Activated CD8-positive, alpha-beta T cell treated with anti-CD3 and anti-CD28 coated beads for 36 hours (primary cell): ENCODE measurements around the gene MRTFA. TPM values are rescaled to one million over a fixed set of nuclear protein-coding genes. Genes with fewer than 3 reads are reported as not detected.
"Not testable (repeated sequence)": the region's sequence is repeated elsewhere in the genome, so short reads cannot be mapped to it uniquely, and the experiment has no call there.

Experiments used
- ATAC-seq: fragments of 200-7000 bp; cut with Tn5 transposase; one replicate; pipeline ENCODE4 v1.10.0; 2021; ENCODE audit warnings: mild to moderate bottlenecking, moderate library complexity
- CTCF ChIA-PET: fragments of 350-600 bp; sonication (Branson Sonifier 250); formaldehyde crosslinking; loops from one replicate; lab custom pipeline; 2021; ENCODE audit warnings: antibody characterized with exemption; lab: Charles Lee
- POLR2A ChIA-PET: fragments of 350-600 bp; sonication (Branson Sonifier 250); formaldehyde crosslinking; loops from one replicate; lab custom pipeline; 2021; ENCODE audit warnings: antibody characterized with exemption; lab: Charles Lee
- DNase-seq: peaks from one replicate; pipeline ENCODE4 v3.0.0-alpha.2; 2020
- H3K27ac Mint-ChIP-seq: one replicate; pipeline ENCODE4 v1.8.0; 2021; ENCODE audit warnings: mild to moderate bottlenecking, mixed read lengths
- H3K27me3 Mint-ChIP-seq: one replicate; pipeline ENCODE4 v1.8.0; 2021; ENCODE audit warnings: mixed read lengths
- H3K36me3 Mint-ChIP-seq: one replicate; pipeline ENCODE4 v1.8.0; 2021; ENCODE audit warnings: low read depth, mixed read lengths
- H3K4me1 Mint-ChIP-seq: one replicate; pipeline ENCODE4 v1.8.0; 2021; ENCODE audit warnings: low read depth, mixed read lengths
- H3K4me3 Mint-ChIP-seq: one replicate; pipeline ENCODE4 v1.8.0; 2021; ENCODE audit warnings: mild to moderate bottlenecking, moderate library complexity, mixed read lengths
- H3K9me3 Mint-ChIP-seq: one replicate; pipeline ENCODE4 v1.8.0; 2021; ENCODE audit warnings: mixed read lengths
- CTCF ChIP-seq: fragments of 200-600 bp; IDR thresholded peaks from one replicate; pipeline ENCODE4 v1.8.0; 2022; ENCODE audit warnings: antibody characterized with exemption, mild to moderate bottlenecking
- intact Hi-C: fragments of 100-400 bp; cut with micrococcal nuclease; formaldehyde crosslinking; loops from one replicate; pipeline ENCODE4 v1.10.0; 2022
- total RNA-seq, 2 experiments: library from RNA; stranded (reverse); gene quantifications; one replicate each; pipeline ENCODE4 v1.2.3, GENCODE V29; 2021

Gene MRTFA
- total RNA-seq, 2 experiments from 2014 or later, result 37.4 to 40.0 TPM

GRCh38 chr22:40676644-40677043 lies 40.1 kb upstream of the MRTFA start:
- POLR2A ChIA-PET, result no interaction called here
- DNase-seq, result no peak
- no peaks in the 10 kb centered on the region for H3K36me3 Mint-ChIP-seq
- no peak for ATAC-seq
- H3K4me3 Mint-ChIP-seq, result no peak overlapping the region
- CTCF ChIA-PET, result interaction anchor here (0.9 kb wide), 1 partner anchor 83 kb away, joined by 4 read pairs; no protein-coding TSS in a partner anchor
- no peaks in the 10 kb centered on the region for H3K9me3 Mint-ChIP-seq
- no peak overlapping the region for H3K27ac Mint-ChIP-seq
- peaks cover 20% of the 10 kb centered on the region for H3K27me3 Mint-ChIP-seq
- intact Hi-C loops, result no loop called here
- peaks cover 6% of the 10 kb centered on the region for H3K4me1 Mint-ChIP-seq
- TF ChIP-seq CTCF, result no peak

- CTCF ChIA-PET, result interaction anchor here (0.9 kb wide), 1 partner anchor 84 kb away, joined by 4 read pairs; no protein-coding TSS in a partner anchor
- DNase-seq, H3K9me3 Mint-ChIP-seq, intact Hi-C loops, H3K27ac Mint-ChIP-seq, H3K4me1 Mint-ChIP-seq, H3K36me3 Mint-ChIP-seq, H3K4me3 Mint-ChIP-seq, ATAC-seq: not testable (repeated sequence)
- peaks cover 20% of the 10 kb centered on the region for H3K27me3 Mint-ChIP-seq
- POLR2A ChIA-PET, result interaction anchor here (1.1 kb wide), 1 partner anchor 53 kb away, joined by 3 read pairs; no protein-coding TSS in a partner anchor
These were observed 39.6 kb upstream of the MRTFA start for GRCh38 chr22:40676166-40676565.

GRCh38 chr22:40674274-40674673 lies 37.8 kb upstream of the MRTFA start:
- ATAC-seq (no peak), DNase-seq (no peak)
- Mint-ChIP-seq H3K27me3 (peaks cover 3% of the 10 kb centered on the region), H3K4me3 (no peak overlapping the region), H3K36me3 (no peaks in the 10 kb centered on the region), H3K9me3 (no peaks in the 10 kb centered on the region), H3K27ac (no peak overlapping the region), H3K4me1 (peaks cover 6% of the 10 kb centered on the region)
- no peak for TF ChIP-seq CTCF
- ChIA-PET POLR2A (no interaction called here), CTCF (interaction anchor here (0.8 to 1.8 kb wide), 2 partner anchors 9 to 86 kb away, joined by 3 to 4 read pairs; no protein-coding TSS in a partner anchor)
- intact Hi-C loops, result no loop called here

GRCh38 chr22:40673017-40673416 lies 36.5 kb upstream of the MRTFA start:
- ATAC-seq (no peak), DNase-seq (no peak)
- no peak overlapping the region for H3K27ac Mint-ChIP-seq
- H3K9me3 Mint-ChIP-seq, result no peaks in the 10 kb centered on the region
- peaks cover 17% of the 10 kb centered on the region for H3K4me1 Mint-ChIP-seq
- intact Hi-C loops, result no loop called here
- ChIA-PET POLR2A (no interaction called here), CTCF (no interaction called here)
- no peaks in the 10 kb centered on the region for H3K27me3 Mint-ChIP-seq
- no peaks in the 10 kb centered on the region for H3K36me3 Mint-ChIP-seq
- no peak for TF ChIP-seq CTCF
- H3K4me3 Mint-ChIP-seq, result no peak overlapping the region

- ATAC-seq, result no peak
- H3K9me3 Mint-ChIP-seq, result no peaks in the 10 kb centered on the region
- intact Hi-C loops, result no loop called here
- H3K36me3 Mint-ChIP-seq, result no peaks in the 10 kb centered on the region
- ChIA-PET POLR2A (interaction anchor here (1.1 kb wide), 1 partner anchor 78 kb away, joined by 3 read pairs; no protein-coding TSS in a partner anchor), CTCF (interaction anchor here (0.9 kb wide), 1 partner anchor 11 kb away, joined by 3 read pairs; no protein-coding TSS in a partner anchor)
- H3K4me3 Mint-ChIP-seq, result no peak overlapping the region
- DNase-seq, result no peak
- peaks cover 19% of the 10 kb centered on the region for H3K4me1 Mint-ChIP-seq
- no peak for TF ChIP-seq CTCF
- H3K27me3 Mint-ChIP-seq, result no peaks in the 10 kb centered on the region
- no peak overlapping the region for H3K27ac Mint-ChIP-seq
These were observed 35.4 kb upstream of the MRTFA start for GRCh38 chr22:40671796-40672360.
